Progenitor cell of endocrine pancreas (in vitro differentiated cells): Measurements from ENCODE around the gene MEFV. TPM values are rescaled to one million over a fixed set of nuclear protein-coding genes. Genes with fewer than 3 reads are reported as not detected.

Experiments
- DNase-seq: peaks from one replicate; pipeline ENCODE4 v3.0.0; 2021; ENCODE audit warnings: low spot score; ENCODE audit not compliant: unreplicated experiment
- H3K27ac Mint-ChIP-seq: 2 replicates; pipeline ENCODE4 v1.8.0; 2021; ENCODE audit warnings: mild to moderate bottlenecking, moderate library complexity, mixed read lengths
- H3K27me3 Mint-ChIP-seq: 2 replicates; pipeline ENCODE4 v1.8.0; 2021; ENCODE audit warnings: mixed read lengths
- H3K36me3 Mint-ChIP-seq: 2 replicates; pipeline ENCODE4 v1.8.0; 2022; ENCODE audit warnings: mixed read lengths; ENCODE audit not compliant: insufficient read depth
- H3K4me1 Mint-ChIP-seq: 2 replicates; pipeline ENCODE4 v1.8.0; 2021; ENCODE audit warnings: low read depth, mixed read lengths
- H3K4me3 Mint-ChIP-seq: 2 replicates; pipeline ENCODE4 v1.8.0; 2021; ENCODE audit warnings: low read depth, mild to moderate bottlenecking, moderate library complexity, mixed read lengths
- H3K9me3 Mint-ChIP-seq: 2 replicates; pipeline ENCODE4 v1.8.0; 2021; ENCODE audit warnings: low read depth, mixed read lengths
- CTCF ChIP-seq: fragments of 200-600 bp; sonication (generic); IDR thresholded peaks from one replicate; pipeline ENCODE4 v1.5.0; 2021; ENCODE audit warnings: antibody characterized with exemption, mild to moderate bottlenecking; ENCODE audit not compliant: unreplicated experiment
- total RNA-seq: library from RNA; stranded (reverse); gene quantifications from 2 replicates; pipeline ENCODE4 v1.2.1, GENCODE V29; 2021

The MEFV gene
- total RNA-seq, 1 donor from 2014 or later: not detected

GRCh38 chr16:3234857-3235561 lies 21.4 kb downstream of the MEFV start, which contains the start of gene ZNF200:
Gene ZNF200, minus strand, starts transcription at chr16:3235158. Its CDS starts 1,403 bp downstream, at chr16:3233755.
- peak; percentile 88 for DNase-seq
- no peaks in the 10 kb centered on the region for H3K27me3 Mint-ChIP-seq
- H3K9me3 Mint-ChIP-seq: peaks cover 31% of the 10 kb centered on the region
- peak within 1 kb of the TSS; percentile 82 for H3K27ac Mint-ChIP-seq
- peaks cover 38% of the 10 kb centered on the region for H3K36me3 Mint-ChIP-seq
- no peak for TF ChIP-seq CTCF
- H3K4me1 Mint-ChIP-seq: peaks cover 7% of the 10 kb centered on the region
- H3K4me3 Mint-ChIP-seq: peak within 1 kb of the TSS; percentile 93

- Mint-ChIP-seq H3K9me3 (peaks cover 33% of the 10 kb centered on the region), H3K4me3 (peak overlapping the region; percentile 93), H3K27me3 (no peaks in the 10 kb centered on the region), H3K4me1 (peaks cover 7% of the 10 kb centered on the region), H3K27ac (peak overlapping the region; percentile 82), H3K36me3 (peaks cover 40% of the 10 kb centered on the region)
- no peak for TF ChIP-seq CTCF
- no peak for DNase-seq
These were observed 21.9 kb downstream of the MEFV start for GRCh38 chr16:3234543-3234856.

- Mint-ChIP-seq H3K27me3 (no peaks in the 10 kb centered on the region), H3K9me3 (peaks cover 40% of the 10 kb centered on the region), H3K27ac (no peak overlapping the region), H3K36me3 (peaks cover 68% of the 10 kb centered on the region), H3K4me1 (no peaks in the 10 kb centered on the region), H3K4me3 (no peak overlapping the region)
- no peak for DNase-seq
- TF ChIP-seq CTCF: no peak
These were observed 32.4 kb downstream of the MEFV start for GRCh38 chr16:3223913-3224515.

GRCh38 chr16:3220839-3221238 lies 35.6 kb downstream of the MEFV start:
- no peak overlapping the region for H3K27ac Mint-ChIP-seq
- no peak for DNase-seq
- H3K4me1 Mint-ChIP-seq: no peaks in the 10 kb centered on the region
- H3K4me3 Mint-ChIP-seq: no peak overlapping the region
- peaks cover 42% of the 10 kb centered on the region for H3K9me3 Mint-ChIP-seq
- peaks cover 4% of the 10 kb centered on the region for H3K27me3 Mint-ChIP-seq
- H3K36me3 Mint-ChIP-seq: peaks cover 43% of the 10 kb centered on the region
- TF ChIP-seq CTCF: no peak

- H3K9me3 Mint-ChIP-seq: peaks cover 28% of the 10 kb centered on the region
- no peak overlapping the region for H3K27ac Mint-ChIP-seq
These were observed 40.2 kb downstream of the MEFV start for GRCh38 chr16:3216263-3216640.

More at GRCh38 chr16:3216263-3216640, 40.2 kb downstream of the MEFV start:
- no peak for TF ChIP-seq CTCF
- DNase-seq: no peak
- Mint-ChIP-seq H3K4me1 (no peaks in the 10 kb centered on the region), H3K36me3 (no peaks in the 10 kb centered on the region), H3K27me3 (peaks cover 15% of the 10 kb centered on the region), H3K4me3 (no peak overlapping the region)
